DND-41 (cell line): ENCODE data around the gene KCNQ5.

Source experiments
- EZH2 ChIP-seq: IDR thresholded peaks from 3 replicates; pipeline ENCODE4 v1.6.1; 2012; ENCODE audit warnings: borderline replicate concordance, low read depth, mild to moderate bottlenecking, moderate library complexity, low read length, inconsistent platforms; ENCODE audit not compliant: severe bottlenecking
- TF ChIP-seq, protein P1 (sequence below): IDR thresholded peaks from 2 replicates; pipeline ENCODE4 v1.5.1; 2012; ENCODE audit warnings: borderline replicate concordance, low read length, moderate library complexity, mild to moderate bottlenecking; ENCODE audit not compliant: poor library complexity, severe bottlenecking; ENCODE audit errors: extremely low read depth

DNA sequence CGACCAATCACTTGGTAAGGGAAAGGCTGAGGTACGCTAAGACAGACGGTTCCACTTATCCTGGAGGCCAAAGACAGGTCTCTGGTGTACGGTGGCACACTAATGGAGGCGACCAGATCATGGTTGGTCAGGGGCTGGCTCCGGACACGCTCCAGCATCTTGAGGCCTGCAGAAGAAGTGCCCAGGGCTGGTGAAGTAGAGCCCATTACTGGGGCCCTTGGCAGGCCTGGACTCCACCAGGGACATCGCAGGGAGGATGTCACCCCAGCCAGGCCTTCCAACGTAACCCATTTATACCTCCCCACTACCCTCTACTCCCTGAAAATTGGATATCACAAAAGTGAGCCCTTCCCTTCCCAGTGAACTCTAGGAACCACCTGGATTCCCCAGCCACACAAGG, 587.3 kb downstream of the KCNQ5 start:
- TF ChIP-seq, protein P1, sequence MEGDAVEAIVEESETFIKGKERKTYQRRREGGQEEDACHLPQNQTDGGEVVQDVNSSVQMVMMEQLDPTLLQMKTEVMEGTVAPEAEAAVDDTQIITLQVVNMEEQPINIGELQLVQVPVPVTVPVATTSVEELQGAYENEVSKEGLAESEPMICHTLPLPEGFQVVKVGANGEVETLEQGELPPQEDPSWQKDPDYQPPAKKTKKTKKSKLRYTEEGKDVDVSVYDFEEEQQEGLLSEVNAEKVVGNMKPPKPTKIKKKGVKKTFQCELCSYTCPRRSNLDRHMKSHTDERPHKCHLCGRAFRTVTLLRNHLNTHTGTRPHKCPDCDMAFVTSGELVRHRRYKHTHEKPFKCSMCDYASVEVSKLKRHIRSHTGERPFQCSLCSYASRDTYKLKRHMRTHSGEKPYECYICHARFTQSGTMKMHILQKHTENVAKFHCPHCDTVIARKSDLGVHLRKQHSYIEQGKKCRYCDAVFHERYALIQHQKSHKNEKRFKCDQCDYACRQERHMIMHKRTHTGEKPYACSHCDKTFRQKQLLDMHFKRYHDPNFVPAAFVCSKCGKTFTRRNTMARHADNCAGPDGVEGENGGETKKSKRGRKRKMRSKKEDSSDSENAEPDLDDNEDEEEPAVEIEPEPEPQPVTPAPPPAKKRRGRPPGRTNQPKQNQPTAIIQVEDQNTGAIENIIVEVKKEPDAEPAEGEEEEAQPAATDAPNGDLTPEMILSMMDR = no peak
- no peak for TF ChIP-seq EZH2
